ENCODE data around the gene DEDD. TPM values are rescaled to one million over a fixed set of nuclear protein-coding genes. Genes with fewer than 3 reads are reported as not detected.

Gene DEDD
- total and polyA plus RNA-seq, 2 of the 13 experiments (the other 11 are each of a cell fraction or from before 2014, with no cell fraction given), result 12.6 to 27.8 TPM

GRCh38 chr1:161072751-161073449, 59.6 kb downstream of the DEDD start (continued):
- TF ChIP-seq ZFX (CRISPR knock-in tag; IDR thresholded peaks at IDR 0.05; ENCODE audit: low read depth) (peak; percentile 75; the same call in 1 of the 2 replicates), MAZ (IDR thresholded peaks at IDR 0.05; ENCODE audit: borderline replicate concordance, low read depth, low read length) (no peak), MAZ (CRISPR knock-in tag; IDR thresholded peaks at IDR 0.05; ENCODE audit: low read depth) (0 out of 2 replicates have a peak, but pooled peaks have one; percentile 27), RARA (CRISPR knock-in tag; IDR thresholded peaks at IDR 0.05) (peak; percentile 84), KLF13 (CRISPR knock-in tag; IDR thresholded peaks at IDR 0.05) (no peak), HNF4G (IDR thresholded peaks at IDR 0.05; ENCODE audit: borderline replicate concordance, low read depth, low read length) (peak; percentile 47), HNF4G (CRISPR knock-in tag; IDR thresholded peaks at IDR 0.05; ENCODE audit: borderline replicate concordance, low read depth) (no peak), ZNF253 (CRISPR knock-in tag; IDR thresholded peaks at IDR 0.05; ENCODE audit: borderline replicate concordance) (no peak), ZNF558 (CRISPR knock-in tag; IDR thresholded peaks at IDR 0.05; ENCODE audit: borderline replicate concordance) (0 out of 2 replicates have a peak, but pooled peaks have one; percentile 57), PAXIP1 (CRISPR knock-in tag; conservative IDR thresholded peaks at IDR 0.05) (0 out of 2 replicates have a peak, but pooled peaks have one; percentile 9), ZNF646 (CRISPR knock-in tag; IDR thresholded peaks at IDR 0.05) (no peak), ZNF644 (CRISPR knock-in tag; IDR thresholded peaks at IDR 0.05; ENCODE audit: low read depth) (0 out of 2 replicates have a peak, but pooled peaks have one; percentile 34), ZFP91 (CRISPR knock-in tag; IDR thresholded peaks at IDR 0.05; ENCODE audit: borderline replicate concordance) (peak; percentile 27; the same call in 1 of the 2 replicates), RELA (CRISPR knock-in tag; IDR thresholded peaks at IDR 0.05) (no peak), SOX13 (IDR thresholded peaks at IDR 0.05) (no peak), SOX13 (CRISPR knock-in tag; conservative IDR thresholded peaks at IDR 0.05 in 1 of 2, IDR thresholded peaks at IDR 0.05 in 1 of 2) (peak in 1 of 2 experiments; percentile 56; a peak in 1 of 4 replicates), TCF7 (IDR thresholded peaks at IDR 0.05; ENCODE audit: low read depth) (0 out of 2 replicates have a peak, but pooled peaks have one; percentile 7)

Measured in HepG2 (cell line).